PC-9 (cell line): ENCODE data around the gene ZWILCH. TPM values are rescaled to one million over a fixed set of nuclear protein-coding genes. Genes with fewer than 3 reads are reported as not detected.

Experiments used
- BruUV-seq: library from RNA; stranded (reverse); fragments of 400-500 nt; replicated peaks from 2 replicates; lab custom pipeline; 2021; lab: Mats Ljungman, UMichigan
- CTCF ChIA-PET: fragments of 300-600 bp; sonication (Branson Sonifier 250); formaldehyde crosslinking; loops from one replicate; lab custom pipeline; 2022; ENCODE audit warnings: antibody characterized with exemption; lab: Charles Lee
- POLR2A ChIA-PET: fragments of 300-600 bp; sonication (Branson Sonifier 250); formaldehyde crosslinking; loops from one replicate; lab custom pipeline; 2022; ENCODE audit warnings: antibody characterized with exemption; ENCODE audit not compliant: unreplicated experiment; lab: Charles Lee
- DNase-seq, 2 experiments: peaks; one replicate each; pipeline versions ENCODE4 v3.0.0 to v3.0.0-alpha.2; 2015 to 2022; ENCODE audit warnings: mixed read lengths in 1 of 2
- H2AFZ ChIP-seq: fragments of 200-600 bp; sonication (generic); 2 replicates; pipeline ENCODE4 v1.8.1; 2017; ENCODE audit warnings: antibody characterized with exemption
- H3F3A ChIP-seq: fragments of 200-600 bp; sonication (generic); 2 replicates; pipeline ENCODE4 v1.8.1; 2017; ENCODE audit warnings: antibody characterized with exemption, mild to moderate bottlenecking, low read depth; ENCODE audit not compliant: insufficient read depth
- H3K27ac ChIP-seq: fragments of 200-600 bp; sonication (generic); 2 replicates; pipeline ENCODE4 v1.6.1; 2016; ENCODE audit warnings: mixed run types
- H3K27me3 ChIP-seq: fragments of 200-600 bp; sonication (generic); 2 replicates; pipeline ENCODE4 v1.6.1; 2016; ENCODE audit warnings: low read depth, mixed run types; ENCODE audit not compliant: insufficient read depth
- H3K36me3 ChIP-seq: fragments of 200-600 bp; sonication (generic); 2 replicates; pipeline ENCODE4 v1.6.1; 2016; ENCODE audit warnings: low read depth, mixed run types
- H3K4me1 ChIP-seq: fragments of 200-600 bp; sonication (generic); replicated peaks from 2 replicates; pipeline ENCODE4 v1.6.1; 2016; ENCODE audit warnings: mixed run types; ENCODE audit not compliant: insufficient read depth
- H3K4me2 ChIP-seq: fragments of 200-600 bp; sonication (generic); 2 replicates; pipeline ENCODE4 v1.6.1; 2017; ENCODE audit warnings: mixed run types
- H3K4me3 ChIP-seq: fragments of 200-600 bp; sonication (generic); 2 replicates; pipeline ENCODE4 v1.6.1; 2016; ENCODE audit warnings: mixed run types
- H3K79me2 ChIP-seq: fragments of 200-600 bp; sonication (generic); 2 replicates; pipeline ENCODE4 v1.6.1; 2017; ENCODE audit warnings: low read depth, mixed run types
- H3K9me2 ChIP-seq: fragments of 200-600 bp; sonication (generic); 2 replicates; pipeline ENCODE4 v1.8.1; 2017; ENCODE audit warnings: mild to moderate bottlenecking; ENCODE audit not compliant: insufficient read depth
- H3K9me3 ChIP-seq: fragments of 200-600 bp; sonication (generic); 2 replicates; pipeline ENCODE4 v1.8.1; 2016; ENCODE audit warnings: low read depth; ENCODE audit not compliant: insufficient read depth
- H4K20me1 ChIP-seq: fragments of 200-600 bp; sonication (generic); 2 replicates; pipeline ENCODE4 v1.8.1; 2017; ENCODE audit not compliant: insufficient read depth
- EZH2 ChIP-seq: fragments of 200-600 bp; sonication (generic); IDR thresholded peaks from 2 replicates; pipeline ENCODE4 v1.8.0; 2017; ENCODE audit warnings: antibody characterized with exemption, low read depth
- intact Hi-C: fragments of 100-400 bp; cut with micrococcal nuclease; formaldehyde crosslinking; loops from one replicate; pipeline ENCODE4 v1.10.0; 2022; ENCODE audit not compliant: unreplicated experiment
- total RNA-seq: library from RNA; stranded (reverse); gene quantifications from 2 replicates; pipeline ENCODE4 v1.2.3, GENCODE V29; 2021
- TF ChIP-seq, protein P1 (sequence below): fragments of 200-600 bp; sonication (generic); conservative IDR thresholded peaks from 2 replicates; pipeline ENCODE4 v1.6.1; 2017; ENCODE audit warnings: mixed run types, antibody characterized with exemption, mild to moderate bottlenecking, moderate library complexity

ZWILCH gene
- total RNA-seq, 1 experiment from 2014 or later = 26.3 TPM

DNA sequence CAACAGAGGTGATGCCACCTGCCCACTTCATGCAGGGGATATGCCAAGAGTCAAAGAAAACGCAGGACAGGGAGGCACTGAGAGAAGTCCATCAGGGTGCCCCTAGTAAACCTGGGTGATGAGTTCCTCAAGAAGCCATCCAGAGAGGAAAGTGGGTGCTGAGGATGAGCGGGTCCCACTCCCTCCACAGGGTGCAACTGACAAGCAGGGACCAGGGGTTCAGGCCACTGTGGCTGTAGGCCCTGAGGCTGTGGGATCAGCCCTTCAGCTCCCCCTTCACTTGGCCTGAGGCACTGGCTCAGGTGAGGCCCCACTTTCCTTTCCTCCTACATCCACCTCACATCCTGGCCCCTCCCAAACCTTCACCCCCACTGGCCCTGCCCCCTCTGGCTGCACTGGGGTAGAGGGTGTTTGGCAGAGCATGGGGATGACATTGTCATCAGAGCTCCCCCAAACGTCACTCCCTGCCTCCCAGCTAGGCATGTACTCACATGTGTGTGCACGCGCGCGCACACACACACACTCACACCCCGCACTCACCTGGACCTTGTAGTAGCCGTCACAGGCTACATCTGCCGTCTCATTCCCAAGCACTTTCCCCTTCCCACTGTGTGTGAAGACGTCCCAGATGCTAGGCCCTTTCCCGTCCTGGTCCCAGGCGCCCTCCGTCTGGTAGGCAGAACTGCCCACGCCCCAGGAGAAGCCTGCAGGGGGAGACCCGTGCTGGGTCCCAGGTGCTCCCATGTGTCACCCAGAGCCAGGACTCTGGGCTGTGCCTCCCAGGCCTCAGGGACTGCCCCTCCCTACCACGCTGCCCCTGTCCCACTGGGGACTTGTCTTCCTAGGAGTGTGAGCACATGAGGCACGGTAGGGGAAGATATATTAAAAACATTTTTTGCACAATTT, 59.3 kb downstream of the ZWILCH start:
- no peak for DNase-seq
- BruUV-seq = no TSS peak
- no peak overlapping the region for H3K4me2 ChIP-seq

DNA sequence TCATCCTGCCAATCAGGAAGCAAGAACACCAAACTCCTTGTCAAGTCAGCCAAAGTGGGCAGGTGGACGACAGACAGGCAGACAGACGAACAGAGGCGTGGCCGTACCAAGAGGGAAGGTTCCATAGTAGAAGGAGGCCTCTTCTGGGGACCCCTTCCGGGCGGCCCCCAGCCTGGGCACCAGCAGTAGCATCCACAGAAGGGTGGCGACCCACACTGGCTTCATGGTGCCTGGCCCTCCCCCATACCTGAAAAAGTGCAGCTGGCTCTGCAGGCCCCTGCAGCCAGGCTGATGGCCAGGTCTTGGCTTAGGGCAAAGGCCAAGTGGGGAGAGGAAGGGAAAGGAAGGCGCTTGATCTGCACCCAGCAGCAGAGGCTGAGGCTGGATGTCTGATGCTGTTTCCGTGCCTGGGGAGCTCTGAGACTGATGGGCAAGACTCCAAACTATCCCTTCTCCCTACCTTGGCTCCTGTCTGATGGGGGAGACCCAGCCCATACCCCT, 60.1 kb downstream of the ZWILCH start:
- H3K9me2 ChIP-seq = no peaks in the 10 kb centered on the region
- BruUV-seq = no TSS peak
- DNase-seq = no peak
- H3F3A ChIP-seq = no peaks in the 10 kb centered on the region
- intact Hi-C loops = no loop called here
- POLR2A ChIA-PET = no interaction called here
- H3K79me2 ChIP-seq = no peaks in the 10 kb centered on the region
- H3K27me3 ChIP-seq = no peaks in the 10 kb centered on the region
- TF ChIP-seq, protein P1, sequence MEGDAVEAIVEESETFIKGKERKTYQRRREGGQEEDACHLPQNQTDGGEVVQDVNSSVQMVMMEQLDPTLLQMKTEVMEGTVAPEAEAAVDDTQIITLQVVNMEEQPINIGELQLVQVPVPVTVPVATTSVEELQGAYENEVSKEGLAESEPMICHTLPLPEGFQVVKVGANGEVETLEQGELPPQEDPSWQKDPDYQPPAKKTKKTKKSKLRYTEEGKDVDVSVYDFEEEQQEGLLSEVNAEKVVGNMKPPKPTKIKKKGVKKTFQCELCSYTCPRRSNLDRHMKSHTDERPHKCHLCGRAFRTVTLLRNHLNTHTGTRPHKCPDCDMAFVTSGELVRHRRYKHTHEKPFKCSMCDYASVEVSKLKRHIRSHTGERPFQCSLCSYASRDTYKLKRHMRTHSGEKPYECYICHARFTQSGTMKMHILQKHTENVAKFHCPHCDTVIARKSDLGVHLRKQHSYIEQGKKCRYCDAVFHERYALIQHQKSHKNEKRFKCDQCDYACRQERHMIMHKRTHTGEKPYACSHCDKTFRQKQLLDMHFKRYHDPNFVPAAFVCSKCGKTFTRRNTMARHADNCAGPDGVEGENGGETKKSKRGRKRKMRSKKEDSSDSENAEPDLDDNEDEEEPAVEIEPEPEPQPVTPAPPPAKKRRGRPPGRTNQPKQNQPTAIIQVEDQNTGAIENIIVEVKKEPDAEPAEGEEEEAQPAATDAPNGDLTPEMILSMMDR = no peak
- no peak for TF ChIP-seq EZH2
- CTCF ChIA-PET = no interaction called here
- H3K9me3 ChIP-seq = no peaks in the 10 kb centered on the region
- H2AFZ ChIP-seq = no peak overlapping the region
- no peak overlapping the region for H3K4me3 ChIP-seq
- no peaks in the 10 kb centered on the region for H3K36me3 ChIP-seq
- no peaks in the 10 kb centered on the region for H3K4me1 ChIP-seq
- H3K4me2 ChIP-seq = no peak overlapping the region
- no peaks in the 10 kb centered on the region for H4K20me1 ChIP-seq
- no peak overlapping the region for H3K27ac ChIP-seq

More for the DNA sequence above, 59.3 kb downstream of the ZWILCH start:
- H3K9me3 ChIP-seq = no peaks in the 10 kb centered on the region
- intact Hi-C loops = no loop called here
- H3F3A ChIP-seq = no peaks in the 10 kb centered on the region
- no peaks in the 10 kb centered on the region for H3K9me2 ChIP-seq
- no peak overlapping the region for H3K4me3 ChIP-seq
- no peaks in the 10 kb centered on the region for H3K4me1 ChIP-seq
- no peak overlapping the region for H2AFZ ChIP-seq
- ChIA-PET POLR2A (no interaction called here), CTCF (no interaction called here)
- H3K27me3 ChIP-seq = no peaks in the 10 kb centered on the region
- H3K27ac ChIP-seq = no peak overlapping the region
- TF ChIP-seq, protein P1 = no peak
- no peak for TF ChIP-seq EZH2
- no peaks in the 10 kb centered on the region for H4K20me1 ChIP-seq
- H3K79me2 ChIP-seq = no peaks in the 10 kb centered on the region
- no peaks in the 10 kb centered on the region for H3K36me3 ChIP-seq

DNA sequence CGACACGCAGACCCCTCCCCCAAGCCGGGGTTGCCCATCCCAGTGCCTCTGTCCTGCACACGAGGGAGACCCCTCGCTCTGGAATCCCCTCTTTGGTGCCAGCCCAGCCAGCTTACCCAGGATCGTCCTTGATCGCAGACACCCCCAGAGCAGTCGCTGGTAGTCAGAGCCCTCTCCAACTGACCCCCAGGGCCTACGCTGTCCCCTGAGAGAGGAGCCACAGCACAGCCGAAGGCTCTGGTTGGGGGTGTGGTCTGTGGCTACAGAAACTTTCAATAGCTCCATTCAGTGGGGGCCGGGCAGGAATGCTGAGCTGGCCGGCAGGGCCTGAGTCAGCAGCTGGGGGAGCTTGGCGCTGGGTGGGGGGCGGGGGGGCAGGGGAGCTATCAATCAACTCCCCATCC, 60.6 kb downstream of the ZWILCH start, which contains the start of gene LCTL:
TSS of gene LCTL (minus strand) at position 258 of the 404 bp plus-strand sequence. CDS start 633 bp downstream, outside the sequence.
- BruUV-seq = no TSS peak
- CTCF ChIA-PET = interaction anchor here (0.7 kb wide), 1 partner anchor 695 kb away, joined by 6 read pairs; no protein-coding TSS in a partner anchor
- no peak within 1 kb of the TSS for H3K27ac ChIP-seq
- no peak for TF ChIP-seq EZH2
- TF ChIP-seq, protein P1 = no peak
- H3F3A ChIP-seq = no peaks in the 10 kb centered on the region
- POLR2A ChIA-PET = no interaction called here
- no peaks in the 10 kb centered on the region for H3K4me1 ChIP-seq
- no peaks in the 10 kb centered on the region for H3K9me2 ChIP-seq
- no peaks in the 10 kb centered on the region for H4K20me1 ChIP-seq
- H3K27me3 ChIP-seq = no peaks in the 10 kb centered on the region
- intact Hi-C loops = no loop called here
- H2AFZ ChIP-seq = no peak within 1 kb of the TSS
- H3K4me2 ChIP-seq = no peak within 1 kb of the TSS
- H3K79me2 ChIP-seq = no peaks in the 10 kb centered on the region
- H3K4me3 ChIP-seq = no peak within 1 kb of the TSS
- no peaks in the 10 kb centered on the region for H3K36me3 ChIP-seq
- no peak for DNase-seq
- no peaks in the 10 kb centered on the region for H3K9me3 ChIP-seq
